ENCODE results near the gene AP3B1. TPM values are rescaled to one million over a fixed set of nuclear protein-coding genes. Genes with fewer than 3 reads are reported as not detected.
A peak's percentile ranks its signal among the peaks of the same experiment; 100 is the strongest.

Gene AP3B1
- total and polyA plus RNA-seq, 8 donors = 42.4 to 61.2 (median 48.7) TPM

- H3K36me3 ChIP-seq = peaks cover 0 to 5% of the 10 kb centered on the region in 2 donors
- ATAC-seq = no peak
- no peaks in the 10 kb centered on the region for H3K27me3 ChIP-seq
- no peak for DNase-seq
- H3K27ac ChIP-seq = no peak overlapping the region
- no peaks in the 10 kb centered on the region for H3K4me1 ChIP-seq
- H3K9me3 ChIP-seq = no peaks in the 10 kb centered on the region
- no peak overlapping the region for H3K4me3 ChIP-seq
- intact Hi-C loops (cut with DNase I) = no loop called here
- TF ChIP-seq CTCF (IDR thresholded peaks at IDR 0.05) = no peak
Observed at GRCh38 chr5:78019744-78020143, 274.8 kb downstream of the AP3B1 start.

- TF ChIP-seq CTCF (IDR thresholded peaks at IDR 0.05) = no peak
- Histone ChIP-seq H3K9me3 (no peaks in the 10 kb centered on the region), H3K27ac (no peak overlapping the region), H3K36me3 (peaks cover 0 to 13% of the 10 kb centered on the region in 2 donors), H3K27me3 (no peaks in the 10 kb centered on the region), H3K4me3 (no peak overlapping the region), H3K4me1 (no peaks in the 10 kb centered on the region)
- no peak for ATAC-seq
- DNase-seq = no peak
- intact Hi-C loops (cut with DNase I) = no loop called here
Observed at GRCh38 chr5:78016863-78017529, 277.5 kb downstream of the AP3B1 start.

- TF ChIP-seq CTCF (IDR thresholded peaks at IDR 0.05) = no peak
- Histone ChIP-seq H3K4me3 (no peak overlapping the region), H3K27ac (no peak overlapping the region), H3K9me3 (no peaks in the 10 kb centered on the region), H3K4me1 (no peaks in the 10 kb centered on the region), H3K27me3 (no peaks in the 10 kb centered on the region), H3K36me3 (peaks cover 0 to 11% of the 10 kb centered on the region in 2 donors)
- DNase-seq = peak in 2 of 4 donors; percentile 68 to 80
- intact Hi-C loops (cut with DNase I) = no loop called here
- peak; percentile 53 for ATAC-seq
Observed at GRCh38 chr5:78009937-78010527, 284.5 kb downstream of the AP3B1 start.

GRCh38 chr5:78008356-78008967 is 286.0 kb downstream of the AP3B1 start:
- peak; percentile 28 to 60 for TF ChIP-seq CTCF (IDR thresholded peaks at IDR 0.05)
- DNase-seq (peak in 1 of 4 donors; percentile 52), ATAC-seq (peak; percentile 64)
- Histone ChIP-seq H3K4me3 (no peak overlapping the region), H3K27me3 (no peaks in the 10 kb centered on the region), H3K27ac (no peak overlapping the region), H3K9me3 (no peaks in the 10 kb centered on the region), H3K4me1 (peaks cover 0 to 7% of the 10 kb centered on the region in 2 donors), H3K36me3 (no peaks in the 10 kb centered on the region)
- intact Hi-C loops (cut with DNase I) = no loop called here

- Histone ChIP-seq H3K4me3 (no peak overlapping the region), H3K4me1 (peaks cover 0 to 8% of the 10 kb centered on the region in 2 donors), H3K9me3 (no peaks in the 10 kb centered on the region), H3K27ac (no peak overlapping the region), H3K36me3 (peaks cover 0 to 7% of the 10 kb centered on the region in 2 donors), H3K27me3 (no peaks in the 10 kb centered on the region)
- DNase-seq = no peak
- intact Hi-C loops (cut with DNase I) = no loop called here
- no peak for ATAC-seq
- no peak for TF ChIP-seq CTCF (IDR thresholded peaks at IDR 0.05)
Observed at GRCh38 chr5:78007233-78007632, 287.3 kb downstream of the AP3B1 start.

Measured in left lung (tissue), 10 donors.